ENCODE measurements around the gene SELENOK. TPM values are rescaled to one million over a fixed set of nuclear protein-coding genes. Genes with fewer than 3 reads are reported as not detected.

The SELENOK gene
- total and polyA plus RNA-seq, 2 of the 13 experiments (the other 11 are each of a cell fraction or from before 2014, with no cell fraction given): 67.0 to 81.0 TPM

DNA sequence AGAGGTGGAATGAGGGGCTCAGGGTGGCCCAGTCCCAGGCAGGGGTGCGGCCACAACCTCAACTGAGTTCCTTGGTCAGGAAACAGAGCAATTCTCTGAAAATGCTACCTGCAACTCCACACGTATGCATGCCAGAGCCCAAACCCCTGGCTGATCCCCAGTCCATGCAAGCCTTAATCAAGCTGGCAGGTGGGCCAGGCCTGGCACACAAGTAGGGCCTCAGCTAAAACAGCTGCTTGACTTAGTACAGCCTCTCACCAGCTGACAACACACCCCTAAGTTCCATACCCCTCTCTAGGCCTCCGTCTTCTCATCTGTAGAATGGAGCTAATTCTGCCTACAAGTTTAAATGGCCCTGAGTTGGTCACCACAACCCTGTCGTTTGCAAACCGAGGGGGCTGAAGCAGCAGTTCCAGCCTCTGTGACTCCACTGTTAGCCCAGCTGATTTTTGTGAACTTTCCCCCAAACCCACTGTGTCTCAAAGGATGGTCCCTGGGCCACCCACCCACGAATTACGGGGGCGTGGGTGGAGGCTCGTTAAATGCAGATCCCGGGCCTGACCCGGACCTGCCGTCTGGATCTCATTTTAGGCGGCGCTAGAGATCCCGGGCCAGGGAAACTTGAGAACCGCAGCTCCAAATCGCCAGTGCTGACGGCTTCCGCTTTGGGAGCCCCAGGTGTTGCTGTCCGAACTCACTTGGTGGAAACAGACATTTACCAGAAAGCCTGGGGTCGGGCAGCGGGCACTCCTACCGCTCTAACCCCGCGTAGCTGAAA is 46.4 kb downstream of the SELENOK start (continued):
- TF ChIP-seq, protein P1, sequence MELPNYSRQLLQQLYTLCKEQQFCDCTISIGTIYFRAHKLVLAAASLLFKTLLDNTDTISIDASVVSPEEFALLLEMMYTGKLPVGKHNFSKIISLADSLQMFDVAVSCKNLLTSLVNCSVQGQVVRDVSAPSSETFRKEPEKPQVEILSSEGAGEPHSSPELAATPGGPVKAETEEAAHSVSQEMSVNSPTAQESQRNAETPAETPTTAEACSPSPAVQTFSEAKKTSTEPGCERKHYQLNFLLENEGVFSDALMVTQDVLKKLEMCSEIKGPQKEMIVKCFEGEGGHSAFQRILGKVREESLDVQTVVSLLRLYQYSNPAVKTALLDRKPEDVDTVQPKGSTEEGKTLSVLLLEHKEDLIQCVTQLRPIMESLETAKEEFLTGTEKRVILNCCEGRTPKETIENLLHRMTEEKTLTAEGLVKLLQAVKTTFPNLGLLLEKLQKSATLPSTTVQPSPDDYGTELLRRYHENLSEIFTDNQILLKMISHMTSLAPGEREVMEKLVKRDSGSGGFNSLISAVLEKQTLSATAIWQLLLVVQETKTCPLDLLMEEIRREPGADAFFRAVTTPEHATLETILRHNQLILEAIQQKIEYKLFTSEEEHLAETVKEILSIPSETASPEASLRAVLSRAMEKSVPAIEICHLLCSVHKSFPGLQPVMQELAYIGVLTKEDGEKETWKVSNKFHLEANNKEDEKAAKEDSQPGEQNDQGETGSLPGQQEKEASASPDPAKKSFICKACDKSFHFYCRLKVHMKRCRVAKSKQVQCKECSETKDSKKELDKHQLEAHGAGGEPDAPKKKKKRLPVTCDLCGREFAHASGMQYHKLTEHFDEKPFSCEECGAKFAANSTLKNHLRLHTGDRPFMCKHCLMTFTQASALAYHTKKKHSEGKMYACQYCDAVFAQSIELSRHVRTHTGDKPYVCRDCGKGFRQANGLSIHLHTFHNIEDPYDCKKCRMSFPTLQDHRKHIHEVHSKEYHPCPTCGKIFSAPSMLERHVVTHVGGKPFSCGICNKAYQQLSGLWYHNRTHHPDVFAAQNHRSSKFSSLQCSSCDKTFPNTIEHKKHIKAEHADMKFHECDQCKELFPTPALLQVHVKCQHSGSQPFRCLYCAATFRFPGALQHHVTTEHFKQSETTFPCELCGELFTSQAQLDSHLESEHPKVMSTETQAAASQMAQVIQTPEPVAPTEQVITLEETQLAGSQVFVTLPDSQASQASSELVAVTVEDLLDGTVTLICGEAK (IDR thresholded peaks at IDR 0.05): no peak
- TF ChIP-seq, protein P1 (CRISPR knock-in tag; IDR thresholded peaks at IDR 0.05): no peak
- no peak for TF ChIP-seq ZNF263 (CRISPR knock-in tag; IDR thresholded peaks at IDR 0.05)
- TF ChIP-seq, protein P2, sequence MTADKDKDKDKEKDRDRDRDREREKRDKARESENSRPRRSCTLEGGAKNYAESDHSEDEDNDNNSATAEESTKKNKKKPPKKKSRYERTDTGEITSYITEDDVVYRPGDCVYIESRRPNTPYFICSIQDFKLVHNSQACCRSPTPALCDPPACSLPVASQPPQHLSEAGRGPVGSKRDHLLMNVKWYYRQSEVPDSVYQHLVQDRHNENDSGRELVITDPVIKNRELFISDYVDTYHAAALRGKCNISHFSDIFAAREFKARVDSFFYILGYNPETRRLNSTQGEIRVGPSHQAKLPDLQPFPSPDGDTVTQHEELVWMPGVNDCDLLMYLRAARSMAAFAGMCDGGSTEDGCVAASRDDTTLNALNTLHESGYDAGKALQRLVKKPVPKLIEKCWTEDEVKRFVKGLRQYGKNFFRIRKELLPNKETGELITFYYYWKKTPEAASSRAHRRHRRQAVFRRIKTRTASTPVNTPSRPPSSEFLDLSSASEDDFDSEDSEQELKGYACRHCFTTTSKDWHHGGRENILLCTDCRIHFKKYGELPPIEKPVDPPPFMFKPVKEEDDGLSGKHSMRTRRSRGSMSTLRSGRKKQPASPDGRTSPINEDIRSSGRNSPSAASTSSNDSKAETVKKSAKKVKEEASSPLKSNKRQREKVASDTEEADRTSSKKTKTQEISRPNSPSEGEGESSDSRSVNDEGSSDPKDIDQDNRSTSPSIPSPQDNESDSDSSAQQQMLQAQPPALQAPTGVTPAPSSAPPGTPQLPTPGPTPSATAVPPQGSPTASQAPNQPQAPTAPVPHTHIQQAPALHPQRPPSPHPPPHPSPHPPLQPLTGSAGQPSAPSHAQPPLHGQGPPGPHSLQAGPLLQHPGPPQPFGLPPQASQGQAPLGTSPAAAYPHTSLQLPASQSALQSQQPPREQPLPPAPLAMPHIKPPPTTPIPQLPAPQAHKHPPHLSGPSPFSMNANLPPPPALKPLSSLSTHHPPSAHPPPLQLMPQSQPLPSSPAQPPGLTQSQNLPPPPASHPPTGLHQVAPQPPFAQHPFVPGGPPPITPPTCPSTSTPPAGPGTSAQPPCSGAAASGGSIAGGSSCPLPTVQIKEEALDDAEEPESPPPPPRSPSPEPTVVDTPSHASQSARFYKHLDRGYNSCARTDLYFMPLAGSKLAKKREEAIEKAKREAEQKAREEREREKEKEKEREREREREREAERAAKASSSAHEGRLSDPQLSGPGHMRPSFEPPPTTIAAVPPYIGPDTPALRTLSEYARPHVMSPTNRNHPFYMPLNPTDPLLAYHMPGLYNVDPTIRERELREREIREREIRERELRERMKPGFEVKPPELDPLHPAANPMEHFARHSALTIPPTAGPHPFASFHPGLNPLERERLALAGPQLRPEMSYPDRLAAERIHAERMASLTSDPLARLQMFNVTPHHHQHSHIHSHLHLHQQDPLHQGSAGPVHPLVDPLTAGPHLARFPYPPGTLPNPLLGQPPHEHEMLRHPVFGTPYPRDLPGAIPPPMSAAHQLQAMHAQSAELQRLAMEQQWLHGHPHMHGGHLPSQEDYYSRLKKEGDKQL (CRISPR knock-in tag; IDR thresholded peaks at IDR 0.05; ENCODE audit: low read depth): no peak
- TF ChIP-seq XBP1 (CRISPR knock-in tag; IDR thresholded peaks at IDR 0.05): no peak
- no peak for TF ChIP-seq ZNF430 (CRISPR knock-in tag; IDR thresholded peaks at IDR 0.05)
- no peak for TF ChIP-seq ZNF326 (CRISPR knock-in tag; IDR thresholded peaks at IDR 0.05; ENCODE audit: borderline replicate concordance)
- no peak for TF ChIP-seq NFKB2 (CRISPR knock-in tag; IDR thresholded peaks at IDR 0.05; ENCODE audit: borderline replicate concordance)
- no peak for TF ChIP-seq MED13 (CRISPR knock-in tag; IDR thresholded peaks at IDR 0.05)
